ENCODE measurements around the gene DARS2.

Gene DARS2

GRCh38 chr1:173888749-173889148 is 64.3 kb downstream of the DARS2 start:
- no peak for DNase-seq

DNA sequence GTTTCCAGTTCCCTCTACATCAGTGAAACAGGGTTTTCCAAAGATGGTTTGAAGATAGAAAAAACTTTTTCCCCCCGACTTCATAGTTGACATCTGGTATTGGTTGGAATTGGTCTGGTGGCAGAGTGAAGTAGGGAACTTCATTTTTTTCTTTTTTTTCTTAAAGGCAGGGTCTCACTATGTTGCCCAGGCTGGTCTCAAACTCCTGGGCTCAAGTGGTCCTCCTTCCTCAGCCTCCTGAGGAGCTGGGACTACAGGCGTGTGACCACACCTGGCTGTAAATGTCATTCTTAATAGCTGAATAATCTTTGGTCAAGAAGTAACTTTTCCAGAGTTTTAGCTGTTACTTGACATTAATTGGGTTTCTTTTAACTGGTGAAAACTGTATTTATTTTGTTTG is 65.4 kb downstream of the DARS2 start:
- no peak for DNase-seq

DNA sequence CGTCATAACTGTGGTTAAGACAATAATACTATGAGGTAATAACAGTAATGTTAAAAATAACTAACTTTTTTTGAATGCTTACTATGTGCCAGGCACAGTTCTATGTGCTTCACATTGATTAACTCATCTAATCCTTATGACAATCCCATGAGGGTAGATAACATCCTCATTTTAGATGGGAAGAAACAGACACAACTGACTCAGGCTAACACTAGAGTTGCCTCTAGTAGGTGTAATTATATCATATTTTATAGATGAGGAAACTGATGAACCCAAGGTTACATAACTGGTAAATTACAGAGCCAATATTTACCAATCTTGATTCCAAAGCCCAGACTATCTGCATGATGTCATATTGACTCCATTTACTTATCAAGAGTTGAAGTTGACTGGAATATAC is 69.1 kb downstream of the DARS2 start:
- no peak for DNase-seq

- DNase-seq, result no peak
Measured at GRCh38 chr1:173894189-173894588, 69.7 kb downstream of the DARS2 start.

- DNase-seq, result no peak
Measured at GRCh38 chr1:173900427-173900826, 76.0 kb downstream of the DARS2 start.

DNA sequence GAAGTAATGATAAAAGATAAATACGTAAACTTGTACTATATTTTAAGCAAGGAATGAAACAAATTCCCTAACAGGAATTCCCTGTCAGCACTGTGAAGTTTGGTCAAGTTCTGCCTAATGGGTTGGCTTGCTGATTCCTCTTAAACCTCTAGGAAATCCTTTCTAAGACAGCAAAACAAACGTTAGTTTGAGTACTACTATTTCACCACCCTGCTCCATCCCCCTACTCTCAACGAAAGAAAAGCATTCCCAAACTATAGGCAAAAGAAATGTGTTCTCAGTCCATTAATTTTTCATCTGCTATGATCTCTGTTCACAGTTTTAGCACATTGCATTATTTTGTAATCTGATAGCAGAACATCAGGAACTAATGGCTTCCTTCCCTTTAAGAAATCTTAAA is 76.5 kb downstream of the DARS2 start:
- no peak for DNase-seq

DNA sequence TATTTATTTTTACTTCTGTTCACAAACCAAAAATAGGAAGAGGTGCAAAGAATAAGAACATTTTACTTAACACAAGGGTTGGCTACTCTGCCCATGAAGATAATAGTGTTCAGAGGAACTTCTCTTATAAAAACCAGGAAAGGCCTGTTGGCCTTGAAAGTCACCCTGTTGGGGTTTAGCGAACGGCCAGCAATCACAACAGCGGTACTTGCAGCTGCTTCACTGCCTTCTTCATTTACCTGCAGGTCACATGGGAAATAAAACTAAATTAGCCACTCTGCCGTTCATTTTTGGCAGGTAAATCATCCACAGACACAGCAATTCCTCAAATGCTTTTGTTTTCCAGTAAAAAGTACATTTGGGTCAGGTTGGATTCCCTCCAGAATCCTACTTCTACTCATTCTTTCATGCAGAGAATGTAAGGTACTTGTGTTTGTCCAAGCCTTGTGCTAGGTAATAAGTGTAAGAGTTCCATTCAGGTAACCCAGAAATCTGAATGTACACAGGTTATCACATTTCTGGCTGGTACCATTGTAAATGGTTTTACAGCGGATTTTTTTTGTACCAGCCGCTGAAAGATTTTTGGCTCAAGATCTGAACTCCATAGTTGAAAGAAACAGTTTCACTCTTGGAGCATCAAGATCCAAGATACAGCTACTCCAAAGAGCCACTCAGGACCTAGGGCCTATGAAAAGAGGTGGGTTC is 79.5 kb downstream of the DARS2 start:
- no peak for DNase-seq
